T1000 (cell line): Measurements from ENCODE around the gene PKNOX2.
A peak's percentile ranks its signal among the peaks of the same experiment; 100 is the strongest.

ENCODE experiments used
- DNase-seq: peaks from one replicate; lab custom pipeline; 2025; ENCODE audit warnings: mixed read lengths; lab: John Stamatoyannopoulos, UW

Gene PKNOX2

GRCh38 chr11:125364121-125364826 is 199.7 kb downstream of the PKNOX2 start:
- peak; percentile 4 for DNase-seq

DNA sequence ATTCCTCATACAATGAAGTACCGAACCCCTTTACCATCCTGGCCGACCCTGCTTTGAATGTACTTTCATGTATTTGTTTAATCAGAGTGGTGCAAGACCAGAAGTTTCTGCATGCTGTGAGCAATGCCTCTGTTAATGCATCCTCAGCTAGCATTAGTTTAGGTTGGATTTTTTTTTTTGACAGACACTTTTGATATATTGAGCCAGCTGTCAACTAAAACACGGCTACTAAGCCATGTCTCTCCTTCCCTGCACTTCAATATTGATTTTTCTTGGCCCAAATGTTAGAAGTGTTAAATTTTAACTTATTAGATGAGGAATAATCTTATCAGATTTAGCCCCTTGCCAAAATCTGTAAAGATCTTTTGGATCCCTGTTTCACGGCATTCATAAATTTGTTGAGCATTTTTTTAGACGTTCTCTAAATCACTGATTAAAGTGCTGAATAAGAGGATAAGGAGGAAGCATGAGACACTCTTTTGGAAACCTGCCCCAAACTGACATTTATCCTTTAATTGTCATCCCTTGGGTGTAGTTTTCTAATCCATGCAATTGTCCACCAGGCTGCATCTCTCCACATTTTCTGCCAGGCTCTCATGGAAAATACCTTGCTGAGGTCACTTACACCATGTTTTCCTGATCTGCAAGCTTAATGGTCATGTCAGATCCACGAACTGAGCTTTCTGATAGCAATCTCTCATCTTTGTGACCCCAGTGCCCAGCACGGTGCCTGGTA is 200.8 kb downstream of the PKNOX2 start:
- DNase-seq = no peak

DNA sequence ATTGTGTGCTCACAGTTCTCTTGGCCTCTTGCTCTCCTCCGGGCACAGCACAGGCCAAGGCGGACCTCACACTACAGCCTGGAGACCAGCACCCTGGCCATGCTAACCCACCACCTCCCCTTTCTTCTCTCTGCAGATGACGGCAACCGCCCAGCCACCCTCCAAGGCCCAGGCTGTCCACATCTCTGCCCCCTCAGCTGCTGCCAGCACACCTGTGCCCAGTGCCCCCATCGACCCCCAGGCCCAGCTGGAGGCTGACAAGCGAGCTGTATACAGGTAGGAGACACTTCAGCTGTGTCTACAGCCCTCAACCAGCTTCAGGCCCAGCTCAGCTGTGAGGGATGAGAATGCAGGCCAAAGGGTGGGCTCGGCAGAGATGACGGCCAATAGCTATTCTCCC is 203.2 kb downstream of the PKNOX2 start:
- no peak for DNase-seq

DNA sequence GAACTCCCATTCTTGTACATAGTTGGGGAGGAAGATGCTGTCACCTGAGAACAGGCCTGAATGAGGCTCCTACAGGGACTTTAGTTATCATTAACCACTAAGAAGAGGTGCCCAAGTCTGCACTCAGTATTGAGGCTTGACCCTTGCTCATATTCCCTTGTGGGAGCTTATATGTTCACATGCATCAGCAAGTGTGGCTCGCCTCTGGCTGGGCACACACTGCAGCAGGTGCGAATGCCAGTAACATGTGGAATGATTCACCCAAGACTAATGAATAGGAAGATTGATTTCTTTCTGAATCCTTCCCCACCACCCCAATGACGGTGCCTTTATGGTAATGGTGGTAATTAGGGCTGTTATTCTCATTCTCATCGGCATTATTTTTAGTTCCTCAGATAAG is 204.2 kb downstream of the PKNOX2 start:
- no peak for DNase-seq

DNA sequence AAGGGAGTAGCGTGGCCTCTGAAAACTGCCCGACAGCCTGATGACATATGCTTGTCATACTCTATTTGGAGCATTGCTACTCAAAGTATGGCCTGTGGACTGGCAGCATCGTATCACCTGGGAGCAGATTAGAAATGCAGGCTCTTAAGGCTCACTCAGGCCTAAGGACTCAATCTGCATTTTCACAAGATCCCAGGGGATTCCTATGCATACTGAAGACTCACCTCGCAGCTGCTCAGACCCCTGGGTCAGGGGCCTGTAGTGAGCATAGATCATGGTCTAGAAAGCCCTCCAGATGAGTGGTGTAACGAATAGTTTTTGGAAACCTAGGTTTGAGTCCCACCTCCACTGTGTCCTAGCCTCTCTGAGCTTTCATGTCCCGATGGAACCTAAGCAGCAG is 205.3 kb downstream of the PKNOX2 start:
- DNase-seq = no peak

DNA sequence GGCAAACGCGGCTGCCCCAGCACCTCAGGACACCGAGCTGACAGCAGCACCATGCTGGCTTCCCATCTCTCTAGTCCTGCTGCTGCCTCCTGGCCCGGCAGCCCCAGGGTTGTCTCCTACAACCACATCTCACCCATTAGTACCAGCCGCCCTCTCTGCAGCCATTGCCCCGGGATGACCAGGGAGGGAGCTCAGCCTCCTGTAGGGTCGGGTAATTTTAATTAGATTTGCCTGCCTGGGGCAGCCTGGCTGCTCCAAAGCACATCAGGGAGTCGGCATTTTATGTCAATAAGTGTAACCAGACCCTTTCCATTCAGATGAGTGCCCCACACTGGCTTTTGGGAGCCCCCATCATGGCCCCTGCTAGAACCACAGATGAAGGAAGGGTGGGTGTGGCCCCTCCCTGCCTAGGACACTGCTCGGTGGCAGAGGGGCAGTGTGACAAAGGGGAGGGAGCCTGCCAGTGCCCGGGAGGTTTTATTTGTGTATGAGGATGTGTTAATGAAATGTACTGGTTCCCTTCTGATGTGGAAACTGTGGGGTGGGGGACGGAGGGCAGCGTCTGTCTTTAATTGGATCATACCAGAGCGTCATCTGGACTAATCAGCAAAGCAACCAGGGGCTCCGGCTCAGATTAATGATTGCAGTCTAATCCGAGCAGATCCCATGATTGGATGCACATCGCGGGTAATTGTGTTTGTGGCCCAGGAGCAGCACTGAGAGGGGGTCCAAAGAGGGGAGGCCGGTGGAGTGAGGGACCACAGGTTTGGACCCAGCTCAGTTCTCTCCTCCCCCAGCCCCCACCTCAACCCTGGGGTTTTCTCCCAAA is 206.2 kb downstream of the PKNOX2 start:
- DNase-seq = no peak

- DNase-seq = no peak
Observed at GRCh38 chr11:125371431-125371935, 206.9 kb downstream of the PKNOX2 start.

GRCh38 chr11:125372088-125372487 is 207.5 kb downstream of the PKNOX2 start:
- DNase-seq = no peak

- DNase-seq = no peak
Observed at GRCh38 chr11:125372911-125373310, 208.4 kb downstream of the PKNOX2 start.

GRCh38 chr11:125373426-125374391 is 209.2 kb downstream of the PKNOX2 start:
- no peak for DNase-seq

GRCh38 chr11:125374398-125374797 is 209.8 kb downstream of the PKNOX2 start:
- no peak for DNase-seq

- no peak for DNase-seq
Observed at GRCh38 chr11:125375146-125375545, 210.6 kb downstream of the PKNOX2 start.

- no peak for DNase-seq
Observed at GRCh38 chr11:125376117-125376516, 211.6 kb downstream of the PKNOX2 start.

- DNase-seq = no peak
Observed at GRCh38 chr11:125376856-125377255, 212.3 kb downstream of the PKNOX2 start.

- DNase-seq = no peak
Observed at GRCh38 chr11:125378083-125378482, 213.5 kb downstream of the PKNOX2 start.

GRCh38 chr11:125378571-125378970 is 214.0 kb downstream of the PKNOX2 start:
- no peak for DNase-seq

DNA sequence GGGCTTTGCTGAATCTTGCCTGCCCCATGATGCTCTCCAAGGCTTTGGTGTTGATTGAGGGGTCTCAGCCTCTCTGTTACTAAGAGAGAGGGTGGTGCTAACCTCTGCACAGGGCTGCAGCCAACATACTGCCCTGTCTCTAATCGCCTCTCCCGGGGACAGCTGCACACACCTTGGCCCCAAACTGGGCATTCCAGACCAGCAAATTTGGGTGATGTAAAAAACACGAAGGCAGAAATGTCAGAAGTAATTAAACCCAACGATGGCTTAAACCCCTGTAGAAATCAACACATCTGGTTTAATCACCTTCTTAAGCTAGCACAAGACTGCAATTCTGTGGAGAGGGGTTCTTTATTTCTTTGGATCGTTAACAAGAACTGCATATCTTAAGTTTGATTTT is 215.0 kb downstream of the PKNOX2 start:
- no peak for DNase-seq

DNA sequence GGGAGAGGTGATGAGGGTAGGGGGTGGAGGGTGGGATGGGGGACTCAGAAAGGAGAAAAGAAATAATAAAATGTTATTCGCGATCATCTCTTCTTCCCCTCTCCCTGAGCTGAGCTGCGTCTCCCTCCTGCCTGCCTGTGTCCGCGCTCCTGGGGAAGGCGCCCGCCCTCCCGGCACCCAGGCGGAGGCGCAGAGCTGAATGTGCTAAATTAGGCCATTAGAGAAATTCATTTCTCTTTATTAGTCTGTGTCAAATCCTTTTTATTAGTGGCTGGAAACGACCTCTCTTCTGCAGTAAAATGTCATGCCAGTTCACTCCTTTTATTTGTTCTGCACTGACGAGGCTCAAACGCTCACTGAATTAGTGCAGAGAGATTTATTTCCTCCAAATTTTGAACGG is 215.4 kb downstream of the PKNOX2 start:
- DNase-seq = no peak

DNA sequence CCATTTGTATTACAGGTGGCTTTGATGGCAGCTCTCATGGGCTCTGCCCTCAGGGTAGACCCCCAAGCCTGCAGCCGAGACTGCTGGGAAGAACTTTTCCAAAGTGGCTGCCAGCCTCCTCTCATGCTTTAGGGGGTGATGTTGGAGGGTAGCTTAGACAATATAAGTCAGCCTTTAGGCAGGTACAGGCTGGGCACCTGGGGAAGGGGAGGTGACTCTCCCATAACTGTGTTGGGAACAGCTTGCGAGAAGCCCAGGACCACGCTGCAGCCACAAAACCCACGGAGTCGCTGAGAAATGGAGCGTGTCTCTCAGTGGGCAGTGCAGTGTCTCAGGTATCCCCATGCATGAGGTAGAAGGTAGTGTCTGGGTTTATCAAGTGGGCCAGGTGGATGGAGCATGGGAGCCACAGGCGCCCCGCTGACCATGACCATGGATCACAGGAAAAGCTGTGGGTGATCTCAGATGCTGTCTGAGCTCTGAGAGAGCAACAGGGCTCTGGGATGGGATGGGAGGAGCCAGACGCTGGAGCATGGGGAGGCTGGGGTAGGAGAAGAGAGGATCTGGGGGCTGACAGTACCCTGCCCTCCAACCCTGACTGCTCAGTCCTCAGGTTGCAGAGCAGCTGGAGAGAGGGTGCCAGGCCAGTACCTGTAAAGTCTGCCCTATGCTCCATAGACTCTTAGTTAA is 216.3 kb downstream of the PKNOX2 start:
- DNase-seq = no peak

GRCh38 chr11:125381499-125382044 is 217.0 kb downstream of the PKNOX2 start:
- no peak for DNase-seq
